ENCODE measurements around the gene RCAN1.
"Not testable (repeated sequence)": the region's sequence is repeated elsewhere in the genome, so short reads cannot be mapped to it uniquely, and the experiment has no call there.

RCAN1 gene

GRCh38 chr21:34597406-34597805 is 17.5 kb downstream of the RCAN1 start:
- no peak for DNase-seq

GRCh38 chr21:34596561-34597271 is 18.2 kb downstream of the RCAN1 start:
- no peak for DNase-seq

GRCh38 chr21:34595457-34595856 is 19.5 kb downstream of the RCAN1 start:
- no peak for DNase-seq

GRCh38 chr21:34594566-34595234 is 20.2 kb downstream of the RCAN1 start:
- no peak for DNase-seq

GRCh38 chr21:34593954-34594531 is 20.9 kb downstream of the RCAN1 start:
- no peak for DNase-seq

- no peak for DNase-seq
These were observed 21.5 kb downstream of the RCAN1 start for GRCh38 chr21:34593423-34593822.

- DNase-seq, result no peak
These were observed 22.6 kb downstream of the RCAN1 start for GRCh38 chr21:34592120-34592955.

- DNase-seq, result no peak
These were observed 24.4 kb downstream of the RCAN1 start for GRCh38 chr21:34590520-34590919.

- DNase-seq, result no peak
These were observed 25.2 kb downstream of the RCAN1 start for GRCh38 chr21:34589511-34590282.

GRCh38 chr21:34583926-34584563 is 30.9 kb downstream of the RCAN1 start:
- DNase-seq, result no peak

GRCh38 chr21:34582506-34583150 is 32.3 kb downstream of the RCAN1 start:
- DNase-seq, result no peak

- DNase-seq, result no peak
These were observed 34.7 kb downstream of the RCAN1 start for GRCh38 chr21:34580181-34580700.

GRCh38 chr21:34579411-34579810 is 35.5 kb downstream of the RCAN1 start:
- DNase-seq, result no peak

GRCh38 chr21:34576041-34576511 is 38.8 kb downstream of the RCAN1 start:
- no peak for DNase-seq

- no peak for DNase-seq
These were observed 40.0 kb downstream of the RCAN1 start for GRCh38 chr21:34574601-34575529.

GRCh38 chr21:34571994-34572393 is 42.9 kb downstream of the RCAN1 start:
- DNase-seq, result no peak

GRCh38 chr21:34570313-34570712 is 44.6 kb downstream of the RCAN1 start:
- no peak for DNase-seq

GRCh38 chr21:34569381-34569979 is 45.4 kb downstream of the RCAN1 start:
- DNase-seq, result no peak

- not testable (repeated sequence) for DNase-seq
These were observed 46.1 kb downstream of the RCAN1 start for GRCh38 chr21:34568801-34569200.

Data from stimulated activated CD4-positive, alpha-beta T cell treated with anti-CD3 and anti-CD28 coated beads, Interleukin-4, amount 100 ng/mL, for 24 hours (primary cell).